ENCODE data around the gene ME3. TPM values are rescaled to one million over a fixed set of nuclear protein-coding genes. Genes with fewer than 3 reads are reported as not detected.
A peak's percentile ranks its signal among the peaks of the same experiment; 100 is the strongest.

The ME3 gene
- total RNA-seq, 1 donor from 2014 or later = 49.6 TPM

DNA sequence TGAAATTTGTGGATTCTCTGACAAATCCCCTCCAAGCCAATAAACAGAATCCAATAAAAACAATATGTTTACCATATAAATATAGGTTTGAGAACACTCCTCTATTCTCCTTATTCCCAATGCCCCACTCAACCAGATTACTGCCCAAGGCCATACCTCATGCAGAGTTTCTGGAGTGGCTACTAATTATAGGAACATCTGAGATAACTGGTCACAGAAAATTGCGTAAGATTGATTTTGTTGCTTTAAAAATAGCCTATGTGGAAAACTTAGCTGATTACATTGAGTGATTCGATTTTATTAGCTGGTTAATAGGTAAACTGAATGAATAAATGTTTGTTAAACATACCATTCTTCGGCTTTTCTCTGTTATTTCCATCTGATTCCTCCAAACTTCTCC is 48.0 kb downstream of the ME3 start:
- Histone ChIP-seq H3K4me1 (no peaks in the 10 kb centered on the region), H3K4me2 (no peak overlapping the region), H2AFZ (replicated peaks) (no peak overlapping the region), H3K9ac (no peak overlapping the region), H4K20me1 (ENCODE audit: low read depth) (no peaks in the 10 kb centered on the region), H3K36me3 (no peaks in the 10 kb centered on the region), H3K27ac (no peak overlapping the region), H3K4me3 (no peak overlapping the region), H3F3A (ENCODE audit: low read depth) (no peaks in the 10 kb centered on the region), H3K9me3 (ENCODE audit: low read depth) (no peaks in the 10 kb centered on the region), H3K79me2 (ENCODE audit: low read depth) (no peaks in the 10 kb centered on the region), H3K27me3 (no peaks in the 10 kb centered on the region)
- peak overlapping the region; percentile 23 for H3K27ac Mint-ChIP-seq
- peaks cover 4% of the 10 kb centered on the region for H3K27me3 Mint-ChIP-seq (ENCODE audit: insufficient read depth, low read depth)
- H3K36me3 Mint-ChIP-seq = no peaks in the 10 kb centered on the region
- TF ChIP-seq, protein P1, sequence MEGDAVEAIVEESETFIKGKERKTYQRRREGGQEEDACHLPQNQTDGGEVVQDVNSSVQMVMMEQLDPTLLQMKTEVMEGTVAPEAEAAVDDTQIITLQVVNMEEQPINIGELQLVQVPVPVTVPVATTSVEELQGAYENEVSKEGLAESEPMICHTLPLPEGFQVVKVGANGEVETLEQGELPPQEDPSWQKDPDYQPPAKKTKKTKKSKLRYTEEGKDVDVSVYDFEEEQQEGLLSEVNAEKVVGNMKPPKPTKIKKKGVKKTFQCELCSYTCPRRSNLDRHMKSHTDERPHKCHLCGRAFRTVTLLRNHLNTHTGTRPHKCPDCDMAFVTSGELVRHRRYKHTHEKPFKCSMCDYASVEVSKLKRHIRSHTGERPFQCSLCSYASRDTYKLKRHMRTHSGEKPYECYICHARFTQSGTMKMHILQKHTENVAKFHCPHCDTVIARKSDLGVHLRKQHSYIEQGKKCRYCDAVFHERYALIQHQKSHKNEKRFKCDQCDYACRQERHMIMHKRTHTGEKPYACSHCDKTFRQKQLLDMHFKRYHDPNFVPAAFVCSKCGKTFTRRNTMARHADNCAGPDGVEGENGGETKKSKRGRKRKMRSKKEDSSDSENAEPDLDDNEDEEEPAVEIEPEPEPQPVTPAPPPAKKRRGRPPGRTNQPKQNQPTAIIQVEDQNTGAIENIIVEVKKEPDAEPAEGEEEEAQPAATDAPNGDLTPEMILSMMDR (IDR thresholded peaks at IDR 0.05) = no peak
- no peak for TF ChIP-seq EZH2 (IDR thresholded peaks at IDR 0.05)
- no peaks in the 10 kb centered on the region for H3K9me3 Mint-ChIP-seq
- DNase-seq (ENCODE audit: low spot score) = no peak
- H3K4me3 Mint-ChIP-seq = no peak overlapping the region
- H3K4me1 Mint-ChIP-seq = peaks cover 1% of the 10 kb centered on the region

DNA sequence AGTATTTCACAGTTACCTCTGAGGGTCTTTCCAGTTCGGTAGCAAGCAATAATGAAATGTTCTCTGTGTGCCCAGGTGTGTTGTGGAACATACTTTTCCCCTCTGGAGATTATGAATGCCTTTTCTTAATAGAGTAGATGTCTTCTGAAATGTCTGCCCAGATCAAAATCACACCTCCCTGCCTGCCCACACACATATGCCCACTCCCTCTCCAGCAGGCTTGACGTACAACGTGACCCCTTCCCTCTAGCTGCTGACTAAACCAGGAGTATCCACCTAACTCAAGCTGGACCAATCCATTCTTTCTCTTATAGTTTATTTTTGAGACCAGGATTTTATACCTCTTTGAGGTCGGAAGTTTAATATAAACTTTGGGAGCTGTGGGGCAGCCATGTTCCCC is 48.7 kb downstream of the ME3 start:
- H3K27ac ChIP-seq = no peak overlapping the region
- TF ChIP-seq EZH2 (IDR thresholded peaks at IDR 0.05) = no peak
- H3K9ac ChIP-seq = no peak overlapping the region

DNA sequence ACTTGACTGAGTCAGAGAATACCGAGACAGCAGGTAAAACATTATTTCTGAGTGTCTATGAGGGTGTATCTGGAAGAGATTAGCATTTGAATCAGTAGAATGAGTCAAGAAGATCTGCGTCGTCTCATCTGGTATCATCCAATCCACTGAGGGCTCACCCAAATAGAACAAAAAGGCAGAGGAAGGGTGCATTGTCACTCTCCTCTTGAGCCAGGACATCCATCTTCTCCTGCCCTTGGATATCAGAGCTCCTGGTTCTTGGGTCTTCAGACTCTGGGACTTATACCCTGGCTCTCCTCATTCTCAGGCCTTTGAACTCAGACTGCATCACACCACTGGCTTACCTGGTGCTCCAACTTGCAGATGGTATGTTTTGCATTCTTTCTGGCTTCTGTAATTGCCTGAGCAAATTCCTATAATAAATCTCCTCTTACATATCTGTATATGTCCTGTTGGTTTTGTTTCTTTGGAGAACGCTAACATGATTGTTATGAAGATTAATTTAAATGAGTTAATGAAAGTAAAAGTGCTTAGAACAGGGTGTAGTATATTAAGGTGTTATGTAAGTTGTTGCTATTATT is 49.3 kb downstream of the ME3 start:
- no peak overlapping the region for H3K27ac ChIP-seq
- H3K4me1 ChIP-seq = no peaks in the 10 kb centered on the region
- DNase-seq (ENCODE audit: low spot score) = no peak
- H3K4me2 ChIP-seq = no peak overlapping the region
- H3K36me3 Mint-ChIP-seq = no peaks in the 10 kb centered on the region
- H3K79me2 ChIP-seq (ENCODE audit: low read depth) = no peaks in the 10 kb centered on the region
- no peak overlapping the region for H2AFZ ChIP-seq (replicated peaks)
- H4K20me1 ChIP-seq (ENCODE audit: low read depth) = no peaks in the 10 kb centered on the region
- no peaks in the 10 kb centered on the region for H3K9me3 ChIP-seq (ENCODE audit: low read depth)
- H3K4me3 ChIP-seq = no peak overlapping the region
- H3K4me1 Mint-ChIP-seq = no peaks in the 10 kb centered on the region
- H3K27me3 ChIP-seq = no peaks in the 10 kb centered on the region
- TF ChIP-seq EZH2phosphoT487 (IDR thresholded peaks at IDR 0.05) (no peak), EZH2 (IDR thresholded peaks at IDR 0.05) (no peak)
- TF ChIP-seq, protein P1 (IDR thresholded peaks at IDR 0.05) = no peak
- no peak overlapping the region for H3K9ac ChIP-seq
- H3K4me3 Mint-ChIP-seq = no peak overlapping the region
- H3F3A ChIP-seq (ENCODE audit: low read depth) = no peaks in the 10 kb centered on the region
- no peak overlapping the region for H3K27ac Mint-ChIP-seq
- H3K9me3 Mint-ChIP-seq = peaks cover 6% of the 10 kb centered on the region
- no peaks in the 10 kb centered on the region for H3K36me3 ChIP-seq
- peaks cover 7% of the 10 kb centered on the region for H3K27me3 Mint-ChIP-seq (ENCODE audit: insufficient read depth, low read depth)

More for the DNA sequence above, 48.7 kb downstream of the ME3 start:
- no peaks in the 10 kb centered on the region for H3K36me3 ChIP-seq
- H3K79me2 ChIP-seq (ENCODE audit: low read depth) = no peaks in the 10 kb centered on the region
- Mint-ChIP-seq H3K4me3 (no peak overlapping the region), H3K27ac (no peak overlapping the region), H3K36me3 (no peaks in the 10 kb centered on the region), H3K9me3 (peaks cover 5% of the 10 kb centered on the region), H3K27me3 (ENCODE audit: insufficient read depth, low read depth) (peaks cover 7% of the 10 kb centered on the region), H3K4me1 (no peaks in the 10 kb centered on the region)
- H3K9me3 ChIP-seq (ENCODE audit: low read depth) = no peaks in the 10 kb centered on the region
- no peak overlapping the region for H2AFZ ChIP-seq (replicated peaks)
- no peak for DNase-seq (ENCODE audit: low spot score)
- H3K4me2 ChIP-seq = no peak overlapping the region
- no peaks in the 10 kb centered on the region for H3F3A ChIP-seq (ENCODE audit: low read depth)
- H3K4me1 ChIP-seq = no peaks in the 10 kb centered on the region
- H3K27me3 ChIP-seq = no peaks in the 10 kb centered on the region
- no peak overlapping the region for H3K4me3 ChIP-seq
- H4K20me1 ChIP-seq (ENCODE audit: low read depth) = no peaks in the 10 kb centered on the region

DNA sequence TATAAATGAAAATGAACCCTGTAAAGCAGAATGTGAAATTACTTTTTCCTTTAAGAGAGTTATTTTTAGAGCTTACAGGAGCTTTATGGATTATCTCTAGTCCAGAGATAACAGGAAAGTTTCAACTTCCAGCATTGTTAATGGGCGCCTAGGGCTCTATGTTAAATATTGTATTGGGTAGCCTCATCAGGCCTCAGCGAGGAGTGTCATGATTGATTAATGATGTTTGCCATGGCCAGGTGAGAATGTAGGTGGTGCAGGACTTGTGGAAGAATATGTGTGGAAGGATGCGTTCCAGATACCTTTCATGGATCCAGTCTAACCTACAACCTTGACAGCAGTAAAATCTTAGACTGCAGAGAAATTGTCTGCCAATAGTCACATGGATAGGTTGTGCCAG is 50.6 kb downstream of the ME3 start:
- no peak overlapping the region for H3K27ac ChIP-seq
- H3K4me3 ChIP-seq = no peak overlapping the region
- H4K20me1 ChIP-seq (ENCODE audit: low read depth) = no peaks in the 10 kb centered on the region
- H3K4me1 ChIP-seq = no peaks in the 10 kb centered on the region
- no peak overlapping the region for H2AFZ ChIP-seq (replicated peaks)
- DNase-seq (ENCODE audit: low spot score) = no peak
- no peak overlapping the region for H3K4me2 ChIP-seq
- peaks cover 8% of the 10 kb centered on the region for H3K9me3 Mint-ChIP-seq
- H3F3A ChIP-seq (ENCODE audit: low read depth) = no peaks in the 10 kb centered on the region
- no peaks in the 10 kb centered on the region for H3K36me3 ChIP-seq
- H3K9ac ChIP-seq = no peak overlapping the region
- no peak overlapping the region for H3K4me3 Mint-ChIP-seq
- no peaks in the 10 kb centered on the region for H3K4me1 Mint-ChIP-seq
- H3K79me2 ChIP-seq (ENCODE audit: low read depth) = no peaks in the 10 kb centered on the region
- no peaks in the 10 kb centered on the region for H3K27me3 ChIP-seq
- TF ChIP-seq, protein P1 (IDR thresholded peaks at IDR 0.05) = no peak
- no peak for TF ChIP-seq EZH2phosphoT487 (IDR thresholded peaks at IDR 0.05)
- TF ChIP-seq EZH2 (IDR thresholded peaks at IDR 0.05) = no peak
- no peak overlapping the region for H3K27ac Mint-ChIP-seq
- no peaks in the 10 kb centered on the region for H3K9me3 ChIP-seq (ENCODE audit: low read depth)
- peaks cover 7% of the 10 kb centered on the region for H3K27me3 Mint-ChIP-seq (ENCODE audit: insufficient read depth, low read depth)
- H3K36me3 Mint-ChIP-seq = no peaks in the 10 kb centered on the region

Measured in neural progenitor cell (in vitro differentiated cells).